ENCODE measurements around the gene ADGRB3. TPM values are rescaled to one million over a fixed set of nuclear protein-coding genes. Genes with fewer than 3 reads are reported as not detected.

ADGRB3 gene
- total and polyA plus RNA-seq, 2 donors (not counting 3 experiments of a cell fraction or from before 2014, with no cell fraction given) = not detected

DNA sequence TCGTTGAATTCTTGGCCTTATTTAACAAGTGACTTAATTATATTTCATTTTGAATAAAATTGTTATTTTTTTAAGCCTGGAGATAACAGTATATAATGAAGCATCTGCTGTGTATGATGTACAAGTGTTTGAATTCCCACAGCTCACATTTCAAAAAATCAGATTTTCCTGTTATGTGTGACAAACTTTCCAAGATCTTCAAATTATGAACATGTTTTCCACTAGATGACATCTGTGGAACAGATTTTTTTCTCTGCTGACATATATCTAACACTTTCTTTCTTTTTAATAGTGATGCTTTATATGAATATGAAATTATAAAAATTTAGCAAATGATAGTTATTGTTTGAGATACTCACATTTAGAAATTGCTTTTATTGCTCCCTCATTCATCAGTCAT is 678.9 kb downstream of the ADGRB3 start:
- no TSS peak for BruUV-seq (replicated peaks)
- Histone ChIP-seq H2AFZ (ENCODE audit: low read depth, low read length) (no peak overlapping the region), H3K4me1 (ENCODE audit: control insufficient read depth, extremely low read depth, insufficient read depth, low read length) (no peaks in the 10 kb centered on the region), H3K36me3 (ENCODE audit: control insufficient read depth in 2 of 2, extremely low read depth in 1 of 2, insufficient read depth in 2 of 2, low read length in 2 of 2) (no peaks in the 10 kb centered on the region), H4K20me1 (replicated peaks; ENCODE audit: control insufficient read depth, extremely low read depth, insufficient read depth, low read length) (no peaks in the 10 kb centered on the region), H3K4me2 (ENCODE audit: insufficient read depth, low read length) (no peak overlapping the region), H3K27me3 (ENCODE audit: control insufficient read depth in 2 of 2, insufficient read depth in 2 of 2, low read length in 2 of 2) (no peaks in the 10 kb centered on the region), H3K9ac (replicated peaks; ENCODE audit: extremely low read depth, insufficient read depth, low read length) (no peak overlapping the region), H3K4me3 (replicated peaks in 1 of 3; ENCODE audit: insufficient read depth in 1 of 3, low read depth in 1 of 3, low read length in 3 of 3) (no peak overlapping the region), H3K27ac (ENCODE audit: insufficient read depth, low read depth, low read length) (no peak overlapping the region), H3K79me2 (ENCODE audit: control insufficient read depth, insufficient read depth, low read length) (no peaks in the 10 kb centered on the region), H3K9me1 (replicated peaks; ENCODE audit: control insufficient read depth, extremely low read depth, insufficient read depth, low read length) (no peaks in the 10 kb centered on the region), H3K9me3 (replicated peaks; ENCODE audit: control insufficient read depth, insufficient read depth, low read length) (no peaks in the 10 kb centered on the region)
- dilution Hi-C loops (cut with MboI; ENCODE audit: extremely low pct_ligation_motif_present, low sequenced_read_pairs) = no loop called here
- FAIRE-seq = no peak
- POLR2A ChIA-PET = no interaction called here
- intact Hi-C loops (cut with micrococcal nuclease) = no loop called here
- DNase-seq (ENCODE audit: low read depth, low spot score) = no peak
- TF ChIP-seq FOS (IDR thresholded peaks at IDR 0.05; ENCODE audit: borderline replicate concordance, insufficient read depth, low read length) (no peak), CTCF (IDR thresholded peaks at IDR 0.05; ENCODE audit: extremely low read depth in 1 of 2, insufficient read depth in 1 of 2, low read depth in 1 of 2, low read length in 2 of 2) (no peak), MYC (IDR thresholded peaks at IDR 0.05; ENCODE audit: low read depth, low read length) (no peak), POLR2A (IDR thresholded peaks at IDR 0.05; ENCODE audit: low read depth, low read length) (no peak), EZH2 (IDR thresholded peaks at IDR 0.05; ENCODE audit: borderline replicate concordance, low read depth, low read length, severe bottlenecking) (no peak), POLR2AphosphoS5 (IDR thresholded peaks at IDR 0.05; ENCODE audit: insufficient read depth, low read depth, low read length) (no peak), JUN (IDR thresholded peaks at IDR 0.05; ENCODE audit: borderline replicate concordance, insufficient read depth, insufficient read length, low read depth) (no peak), GATA2 (IDR thresholded peaks at IDR 0.05; ENCODE audit: insufficient read depth, insufficient read length, low read depth, low read length) (no peak)
- TF ChIP-seq, protein P1, sequence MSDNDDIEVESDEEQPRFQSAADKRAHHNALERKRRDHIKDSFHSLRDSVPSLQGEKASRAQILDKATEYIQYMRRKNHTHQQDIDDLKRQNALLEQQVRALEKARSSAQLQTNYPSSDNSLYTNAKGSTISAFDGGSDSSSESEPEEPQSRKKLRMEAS (IDR thresholded peaks at IDR 0.05; ENCODE audit: insufficient read depth, insufficient read length) = no peak
- CTCF ChIA-PET = no interaction called here
